IMR-90 (cell line): ENCODE results near the gene PRDM15. TPM values are rescaled to one million over a fixed set of nuclear protein-coding genes. Genes with fewer than 3 reads are reported as not detected.

Source experiments
- ATAC-seq: fragments of 200-7000 bp; cut with Tn5 transposase; 2 replicates; pipeline ENCODE4 v1.9.1; 2020; ENCODE audit warnings: low read depth, mild to moderate bottlenecking, moderate library complexity
- BruUV-seq: library from RNA; stranded (reverse); fragments of 400-500 nt; replicated peaks from 2 replicates; lab custom pipeline; 2021; lab: Mats Ljungman, UMichigan
- CTCF ChIA-PET: fragments of 300-600 bp; formaldehyde crosslinking; extraction: SDS; loops from one replicate; lab custom pipeline; 2021; ENCODE audit warnings: antibody characterized with exemption; lab: Yijun Ruan, JAX
- POLR2A ChIA-PET: fragments of 300-600 bp; sonication (Branson Sonifier 250); formaldehyde crosslinking; loops from one replicate; lab custom pipeline; 2022; ENCODE audit warnings: antibody characterized with exemption; ENCODE audit not compliant: unreplicated experiment; lab: Charles Lee
- DNase-seq: peaks from one replicate; pipeline ENCODE4 v3.0.0; 2013
- H2AFZ ChIP-seq: replicated peaks from 2 replicates; pipeline ENCODE3; 2013; ENCODE audit warnings: low read length, mild to moderate bottlenecking; ENCODE audit not compliant: poor library complexity
- H2AK5ac ChIP-seq: 2 replicates; pipeline ENCODE4 v1.6.1; 2013; ENCODE audit warnings: low read depth, low read length, inconsistent platforms
- H2AK9ac ChIP-seq: replicated peaks from 2 replicates; pipeline ENCODE3; 2013; ENCODE audit warnings: mild to moderate bottlenecking, low read depth, low read length, moderate library complexity; ENCODE audit not compliant: poor library complexity
- H2BK120ac ChIP-seq: 2 replicates; pipeline ENCODE4 v1.6.1; 2013; ENCODE audit warnings: low read depth, low read length, inconsistent platforms
- H2BK15ac ChIP-seq: 3 replicates; pipeline ENCODE4 v1.6.1; 2013; ENCODE audit warnings: low read depth, low read length, inconsistent platforms
- H2BK20ac ChIP-seq: 2 replicates; pipeline ENCODE4 v1.6.1; 2013; ENCODE audit warnings: low read depth, mild to moderate bottlenecking, inconsistent platforms, low read length, moderate library complexity
- H2BK5ac ChIP-seq: 2 replicates; pipeline ENCODE4 v1.6.1; 2013; ENCODE audit warnings: mild to moderate bottlenecking, low read depth, low read length, inconsistent platforms; ENCODE audit not compliant: poor library complexity, severe bottlenecking
- H3K14ac ChIP-seq: replicated peaks from 2 replicates; pipeline ENCODE4 v1.6.1; 2013; ENCODE audit warnings: low read depth, low read length, inconsistent platforms
- H3K18ac ChIP-seq: 2 replicates; pipeline ENCODE4 v1.6.1; 2013; ENCODE audit warnings: low read depth, low read length, control low read depth
- H3K23ac ChIP-seq: 2 replicates; pipeline ENCODE4 v1.6.1; 2013; ENCODE audit warnings: low read depth, low read length, inconsistent platforms
- H3K27ac ChIP-seq: 2 replicates; pipeline ENCODE4 v1.5.1; 2013; ENCODE audit warnings: mild to moderate bottlenecking, control low read depth, low read length; ENCODE audit not compliant: insufficient read depth
- H3K27me3 ChIP-seq: 2 replicates; pipeline ENCODE4 v1.6.1; 2013; ENCODE audit warnings: low read length; ENCODE audit not compliant: control insufficient read depth, insufficient read depth
- H3K36me3 ChIP-seq: 2 replicates; pipeline ENCODE4 v1.6.1; 2013; ENCODE audit warnings: low read length, mixed read lengths; ENCODE audit not compliant: control insufficient read depth, insufficient read depth
- H3K4ac ChIP-seq: 2 replicates; pipeline ENCODE4 v1.6.1; 2013; ENCODE audit warnings: low read depth, low read length, inconsistent platforms
- H3K4me1 ChIP-seq: 2 replicates; pipeline ENCODE4 v1.6.1; 2013; ENCODE audit warnings: low read length, mixed read lengths; ENCODE audit not compliant: control insufficient read depth, insufficient read depth
- H3K4me2 ChIP-seq: 2 replicates; pipeline ENCODE4 v1.6.1; 2013; ENCODE audit warnings: low read depth, mild to moderate bottlenecking, control low read depth, low read length, moderate library complexity
- H3K4me3 ChIP-seq: 2 replicates; pipeline ENCODE4 v1.5.1; 2013; ENCODE audit warnings: low read depth, mild to moderate bottlenecking, control low read depth, low read length, moderate library complexity; ENCODE audit not compliant: insufficient read depth
- H3K56ac ChIP-seq: 2 replicates; pipeline ENCODE4 v1.6.1; 2013; ENCODE audit warnings: low read length, inconsistent platforms; ENCODE audit not compliant: insufficient read depth; ENCODE audit errors: extremely low read depth
- H3K79me1 ChIP-seq, 2 experiments: 2 replicates each; pipeline ENCODE4 v1.6.1; 2013; ENCODE audit warnings: low read length in 2 of 2, inconsistent platforms in 1 of 2, low read depth in 1 of 2
- H3K9ac ChIP-seq: 2 replicates; pipeline ENCODE4 v1.6.1; 2013; ENCODE audit warnings: low read depth, low read length, control low read depth
- H3K9me1 ChIP-seq: 2 replicates; pipeline ENCODE4 v1.6.1; 2013; ENCODE audit warnings: low read length, inconsistent platforms; ENCODE audit not compliant: insufficient read depth
- H3K9me3 ChIP-seq: 2 replicates; pipeline ENCODE4 v1.6.1; 2013; ENCODE audit warnings: low read length; ENCODE audit not compliant: control insufficient read depth, insufficient read depth
- H4K20me1 ChIP-seq: 2 replicates; pipeline ENCODE4 v1.6.1; 2013; ENCODE audit warnings: low read length, inconsistent platforms; ENCODE audit not compliant: insufficient read depth
- H4K5ac ChIP-seq: 2 replicates; pipeline ENCODE4 v1.6.1; 2013; ENCODE audit warnings: mild to moderate bottlenecking, low read depth, low read length, control low read depth
- H4K8ac ChIP-seq, 2 experiments: 2 replicates each; pipeline ENCODE4 v1.6.1; 2013; ENCODE audit warnings: low read depth in 2 of 2, low read length in 2 of 2, control low read depth in 1 of 2, inconsistent platforms in 1 of 2
- H4K91ac ChIP-seq: 2 replicates; pipeline ENCODE4 v1.6.1; 2013; ENCODE audit warnings: low read depth, low read length, inconsistent platforms; ENCODE audit not compliant: insufficient read depth
- BHLHE40 ChIP-seq: fragments of 150-350 bp; IDR thresholded peaks from 2 replicates; pipeline ENCODE4 v1.6.1; 2016; ENCODE audit warnings: mild to moderate bottlenecking, low read depth, low read length
- CEBPB ChIP-seq: IDR thresholded peaks from 2 replicates; pipeline ENCODE4 v1.6.1; 2012; ENCODE audit warnings: low read depth, low read length, improper control_type of control experiment
- CHD1 ChIP-seq: IDR thresholded peaks from 2 replicates; pipeline ENCODE4 v1.6.1; 2012; ENCODE audit warnings: low read depth, low read length, improper control_type of control experiment
- CTCF ChIP-seq: conservative IDR thresholded peaks from 2 replicates; pipeline ENCODE4 v1.5.1; 2012; ENCODE audit warnings: mild to moderate bottlenecking, low read depth, low read length, improper control_type of control experiment
- ELK1 ChIP-seq: fragments of 150-350 bp; IDR thresholded peaks from 2 replicates; pipeline ENCODE4 v1.6.1; 2016; ENCODE audit warnings: low read depth, mild to moderate bottlenecking, low read length, moderate library complexity, borderline replicate concordance
- FOS ChIP-seq: fragments of 150-350 bp; IDR thresholded peaks from 2 replicates; pipeline ENCODE4 v1.6.1; 2016; ENCODE audit warnings: low read depth, low read length
- MAFK ChIP-seq: IDR thresholded peaks from 2 replicates; pipeline ENCODE4 v1.6.1; 2012; ENCODE audit warnings: low read depth, low read length, improper control_type of control experiment
- MAZ ChIP-seq: IDR thresholded peaks from 2 replicates; pipeline ENCODE4 v1.6.1; 2012; ENCODE audit warnings: low read depth, mild to moderate bottlenecking, low read length, improper control_type of control experiment, moderate library complexity, borderline replicate concordance
- MXI1 ChIP-seq: IDR thresholded peaks from 2 replicates; pipeline ENCODE4 v1.6.1; 2012; ENCODE audit warnings: low read depth, mild to moderate bottlenecking, low read length, moderate library complexity, borderline replicate concordance
- NFE2L2 ChIP-seq: fragments of 150-350 bp; IDR thresholded peaks from 2 replicates; pipeline ENCODE4 v1.6.1; 2016; ENCODE audit warnings: low read depth, mild to moderate bottlenecking, low read length
- POLR2A ChIP-seq: IDR thresholded peaks from 2 replicates; pipeline ENCODE4 v1.6.1; 2012; ENCODE audit warnings: mild to moderate bottlenecking, low read depth, low read length
- RAD21 ChIP-seq: IDR thresholded peaks from 2 replicates; pipeline ENCODE4 v1.6.1; 2012; ENCODE audit warnings: low read length, improper control_type of control experiment
- RCOR1 ChIP-seq: IDR thresholded peaks from 2 replicates; pipeline ENCODE4 v1.6.1; 2012; ENCODE audit warnings: mild to moderate bottlenecking, low read length, improper control_type of control experiment; ENCODE audit not compliant: insufficient replicate concordance
- RFX5 ChIP-seq: IDR thresholded peaks from 2 replicates; pipeline ENCODE4 v1.8.0; 2012; ENCODE audit warnings: low read depth, mild to moderate bottlenecking, low read length, moderate library complexity
- SMC3 ChIP-seq: fragments of 150-350 bp; IDR thresholded peaks from 2 replicates; pipeline ENCODE4 v1.6.1; 2016; ENCODE audit warnings: low read depth, mild to moderate bottlenecking, antibody characterized with exemption, low read length, moderate library complexity
- USF2 ChIP-seq: fragments of 150-350 bp; IDR thresholded peaks from 2 replicates; pipeline ENCODE4 v1.6.1; 2017; ENCODE audit warnings: mild to moderate bottlenecking, antibody characterized with exemption, low read length, low read depth
- WGBS, 2 experiments: methylation state at CpG; one replicate each; pipeline versions ENCODE4 v1.1.5 to v1.1.7; 2013; ENCODE audit warnings: missing lambda C conversion rate in 2 of 2; ENCODE audit not compliant: insufficient read length in 1 of 2; ENCODE audit errors: extremely low coverage in 2 of 2; 5-methylcytosine and 5-hydroxymethylcytosine counted together
- dilution Hi-C: fragments of 300-500 bp; cut with HindIII; formaldehyde crosslinking; loops from one replicate; pipeline ENCODE4 v1.14.3; 2018; ENCODE audit warnings: low sequenced_read_pairs; ENCODE audit not compliant: unreplicated experiment
- in situ Hi-C: fragments of 300-500 bp; cut with MboI; formaldehyde crosslinking; loops from 3 replicates; pipeline ENCODE4 v1.14.3; 2019; ENCODE audit warnings: low sequenced_read_pairs, inconsistent platforms, mixed read lengths
- intact Hi-C: fragments of 100-400 bp; cut with micrococcal nuclease; formaldehyde crosslinking; loops from 2 replicates; pipeline ENCODE4 v1.10.0; 2022
- polyA plus RNA-seq, 3 experiments: library from polyadenylated mRNA; depleted of rRNA; stranded (reverse); fragments of >200 nt; gene quantifications; 2 replicates each; pipeline ENCODE4 v1.2.3, GENCODE V29; 2012; ENCODE audit warnings: low replicate concordance in 1 of 3
- total RNA-seq: library from RNA; depleted of rRNA; stranded (reverse); fragments of >200 nt; gene quantifications from 2 replicates; pipeline ENCODE4 v1.2.3, GENCODE V29; 2012

The PRDM15 gene
- total and polyA plus RNA-seq, 2 of the 4 experiments (the other 2 are of a cell fraction) = 7.3 to 8.8 TPM

GRCh38 chr21:41920476-41920875 lies 41.3 kb upstream of the PRDM15 start:
- no peak overlapping the region for H3K4me3 ChIP-seq
- H3K14ac ChIP-seq = no peak overlapping the region
- H4K20me1 ChIP-seq = no peaks in the 10 kb centered on the region
- H4K5ac ChIP-seq = no peak overlapping the region
- H2BK20ac ChIP-seq = no peak overlapping the region
- H3K23ac ChIP-seq = no peak overlapping the region
- H4K91ac ChIP-seq = no peak overlapping the region
- DNase-seq = no peak
- no peak overlapping the region for H3K4me2 ChIP-seq
- H3K4me1 ChIP-seq = peaks cover 7% of the 10 kb centered on the region
- no peak for TF ChIP-seq CTCF
- no peak for TF ChIP-seq CHD1
- TF ChIP-seq BHLHE40 = no peak
- TF ChIP-seq RFX5 = no peak
- no peak for TF ChIP-seq ELK1
- TF ChIP-seq MXI1 = no peak
- no peak for TF ChIP-seq POLR2A
- no peak for TF ChIP-seq RAD21
- TF ChIP-seq USF2 = no peak
- TF ChIP-seq MAFK = no peak
- no peak for TF ChIP-seq CEBPB
- no peak for TF ChIP-seq RCOR1
- TF ChIP-seq SMC3 = no peak
- TF ChIP-seq NFE2L2 = no peak
- no peak for TF ChIP-seq FOS
- TF ChIP-seq MAZ = no peak
- no peak overlapping the region for H2AFZ ChIP-seq
- peaks cover 7 to 31% of the 10 kb centered on the region in 2 experiments; a peak in 3 of 4 replicates for H3K79me1 ChIP-seq
- dilution Hi-C loops = no loop called here
- H2AK5ac ChIP-seq = no peak overlapping the region
- no peak for ATAC-seq
- no peak overlapping the region for H3K9ac ChIP-seq
- no peak overlapping the region for H2AK9ac ChIP-seq
- no peak overlapping the region for H2BK120ac ChIP-seq
- no peak overlapping the region for H3K4ac ChIP-seq
- in situ Hi-C loops = no loop called here
- no peaks in the 10 kb centered on the region for H3K9me3 ChIP-seq
- BruUV-seq = no TSS peak
- WGBS, 2 experiments = no CpG with 5 or more reads among the region's 5 CpGs
- H3K36me3 ChIP-seq = peaks cover 25% of the 10 kb centered on the region
- H2BK15ac ChIP-seq = no peak overlapping the region
- ChIA-PET POLR2A (no interaction called here), CTCF (no interaction called here)
- H3K18ac ChIP-seq = no peak overlapping the region
- intact Hi-C loops = no loop called here
- H3K56ac ChIP-seq = no peak overlapping the region
- H4K8ac ChIP-seq = no peak overlapping the region
- H2BK5ac ChIP-seq = no peak overlapping the region
- no peaks in the 10 kb centered on the region for H3K27me3 ChIP-seq
- H3K27ac ChIP-seq = no peak overlapping the region
- H3K9me1 ChIP-seq = peaks cover 10% of the 10 kb centered on the region
